GM19023 (cell line): ENCODE results near the gene PALLD.

Experiments used
- ATAC-seq: cut with Tn5 transposase; IDR thresholded peaks from one replicate; pipeline ENCODE4 v1.9.1; 2021; ENCODE audit warnings: mild to moderate bottlenecking, moderate library complexity; ENCODE audit not compliant: unreplicated experiment

PALLD gene

DNA sequence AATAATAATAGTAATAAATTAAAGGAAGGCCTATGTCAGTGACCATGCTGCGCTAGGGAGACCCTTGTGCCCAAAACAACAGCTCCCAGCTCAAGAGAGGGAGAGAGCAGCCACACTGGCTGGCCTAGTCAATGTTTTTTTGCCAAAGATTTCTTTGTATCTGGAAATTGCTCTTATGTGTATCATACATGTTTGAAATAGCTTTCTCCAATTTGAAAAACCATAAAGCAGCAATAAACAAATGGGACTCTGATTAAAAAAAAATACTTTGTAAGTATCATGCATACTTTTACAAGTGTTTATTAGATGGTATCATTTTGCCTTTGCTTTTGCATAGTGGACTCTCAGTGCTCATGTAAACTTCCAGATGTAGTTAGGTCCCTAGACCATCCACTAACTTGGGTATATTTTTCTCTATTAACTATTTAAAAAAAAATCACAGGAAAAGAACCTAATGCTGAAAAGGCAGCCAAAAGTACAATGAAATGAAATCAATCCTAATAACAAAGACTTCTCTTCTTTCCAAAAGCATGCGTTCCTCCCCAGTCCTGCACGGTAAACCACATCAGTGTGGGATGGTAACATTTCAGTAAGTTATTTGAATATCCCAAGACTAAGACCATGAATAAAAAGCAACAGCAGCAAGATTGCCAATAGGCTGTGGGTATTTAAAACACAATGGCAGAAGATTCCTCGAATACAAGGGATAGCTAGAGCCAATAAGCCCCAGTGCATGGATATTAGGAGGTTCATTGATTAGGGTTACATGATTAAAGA, 117.6 kb downstream of the PALLD start:
- no peak for ATAC-seq

DNA sequence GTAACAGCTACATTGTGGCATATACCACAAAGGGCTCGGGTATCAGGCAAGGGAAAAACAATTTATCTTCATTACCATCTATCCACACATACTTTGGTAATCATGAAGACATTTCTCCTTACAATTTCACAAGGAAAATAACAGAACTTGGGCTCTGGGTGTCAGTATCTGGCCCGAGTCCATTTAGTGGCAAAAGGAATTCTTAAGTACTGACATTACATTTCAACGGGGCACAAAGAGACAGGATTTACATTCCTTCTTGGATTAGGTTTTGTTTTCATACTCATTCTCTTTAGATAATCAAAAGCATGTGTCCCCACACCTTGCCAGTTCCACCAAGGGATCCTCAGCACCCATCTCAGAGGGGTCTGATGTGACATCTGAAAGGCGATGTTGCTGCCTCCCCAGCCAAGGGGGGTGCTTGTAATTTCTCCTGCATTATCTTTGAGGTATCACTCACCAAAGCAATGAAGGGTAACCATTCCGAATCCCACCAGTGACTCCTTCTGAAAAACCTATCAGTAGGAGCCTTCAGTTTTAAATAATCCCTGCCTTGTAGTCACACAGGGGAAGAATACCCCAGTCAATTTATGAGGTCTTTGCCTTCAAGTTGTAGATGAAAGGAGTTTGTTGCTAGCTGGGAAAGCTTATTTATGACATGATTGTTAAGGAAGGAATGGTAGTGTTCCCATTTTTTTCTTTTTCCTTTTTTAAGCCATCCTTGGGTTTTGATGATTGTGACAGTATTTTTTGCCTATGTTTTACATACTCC, 118.6 kb downstream of the PALLD start:
- ATAC-seq, result no peak

DNA sequence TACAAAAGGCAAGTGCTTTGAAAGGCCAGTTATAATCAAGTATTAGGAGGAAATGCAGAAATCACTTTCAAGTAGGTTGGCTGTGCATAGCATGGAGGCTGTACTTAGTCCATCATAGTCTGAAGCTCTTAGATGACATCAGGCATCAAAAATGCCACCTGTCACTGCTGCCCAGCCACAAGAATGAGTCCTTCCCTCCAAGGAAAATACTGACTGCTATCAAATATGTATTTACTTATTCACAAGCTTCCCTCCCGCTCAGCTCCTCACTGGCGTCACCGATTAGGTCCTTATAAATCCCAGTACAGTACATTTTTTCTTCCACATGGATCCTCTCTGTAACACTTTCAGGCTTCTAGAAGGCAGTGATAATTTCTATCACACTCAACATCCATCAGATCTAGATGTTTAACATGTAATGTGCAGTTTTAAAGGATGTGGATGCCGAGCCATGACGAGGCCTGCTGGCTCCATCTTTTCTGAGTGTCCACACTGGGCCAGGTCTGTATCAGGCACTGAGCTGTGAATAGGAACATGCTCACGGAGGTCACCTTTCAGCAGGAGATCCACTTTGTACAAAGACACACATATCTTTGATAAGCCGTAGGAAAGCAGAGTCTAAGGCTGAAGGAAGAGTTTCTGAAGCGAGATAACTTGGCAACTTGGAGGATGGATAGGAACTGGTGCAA, 121.9 kb downstream of the PALLD start:
- no peak for ATAC-seq

DNA sequence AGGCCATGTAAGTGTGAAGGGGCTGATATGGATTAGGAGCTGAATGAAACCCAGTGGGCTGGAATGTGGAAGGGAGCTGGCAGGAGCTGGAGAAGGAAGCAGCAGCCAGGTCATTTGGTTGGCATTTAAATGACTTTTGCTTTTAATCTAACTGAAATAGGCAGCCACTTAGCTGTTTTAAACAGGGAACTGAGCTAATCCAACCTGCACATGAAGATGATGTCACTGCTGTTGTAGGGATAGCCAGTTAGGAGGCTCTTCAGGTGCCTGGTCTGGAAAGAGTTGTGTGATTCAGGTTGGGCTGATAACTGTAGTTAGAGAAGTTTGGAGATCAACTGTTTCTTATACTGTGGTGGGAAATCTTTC, 122.4 kb downstream of the PALLD start:
- no peak for ATAC-seq

DNA sequence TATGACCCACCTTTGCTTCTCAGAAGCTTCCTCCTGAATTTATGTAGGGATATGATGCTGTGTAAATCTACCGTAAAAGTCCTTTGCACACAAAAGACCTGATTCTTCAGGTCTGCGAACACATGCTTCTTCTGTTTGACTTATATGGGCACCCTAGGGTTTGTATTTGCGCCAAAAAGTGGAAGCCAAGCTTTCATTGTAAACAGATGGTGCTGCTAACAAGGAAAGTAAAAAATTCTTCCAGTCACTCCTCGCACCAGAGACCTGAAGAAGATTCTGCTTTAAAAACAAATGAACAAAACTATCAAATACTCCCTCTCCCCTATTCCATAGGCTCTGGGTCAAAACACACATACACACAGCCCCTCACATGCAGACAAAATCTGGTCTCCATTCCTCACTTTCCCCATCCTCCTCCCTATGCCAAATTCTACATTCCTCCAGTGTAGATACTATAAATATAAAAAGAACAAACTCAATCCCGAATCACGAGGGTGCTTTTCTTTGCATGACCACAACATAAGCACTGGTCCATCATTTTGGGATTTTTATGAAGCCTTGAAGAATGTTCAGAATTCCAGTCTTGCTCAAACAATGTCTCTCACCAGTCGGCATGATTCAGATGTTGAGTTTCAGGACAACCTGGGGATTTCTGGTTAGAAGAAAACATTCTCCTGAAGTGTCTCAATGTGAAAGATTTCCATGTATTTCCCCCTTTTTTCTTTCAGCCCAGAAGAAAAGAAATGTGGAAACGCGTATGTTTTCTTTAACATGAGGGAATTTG, 125.1 kb downstream of the PALLD start:
- no peak for ATAC-seq

DNA sequence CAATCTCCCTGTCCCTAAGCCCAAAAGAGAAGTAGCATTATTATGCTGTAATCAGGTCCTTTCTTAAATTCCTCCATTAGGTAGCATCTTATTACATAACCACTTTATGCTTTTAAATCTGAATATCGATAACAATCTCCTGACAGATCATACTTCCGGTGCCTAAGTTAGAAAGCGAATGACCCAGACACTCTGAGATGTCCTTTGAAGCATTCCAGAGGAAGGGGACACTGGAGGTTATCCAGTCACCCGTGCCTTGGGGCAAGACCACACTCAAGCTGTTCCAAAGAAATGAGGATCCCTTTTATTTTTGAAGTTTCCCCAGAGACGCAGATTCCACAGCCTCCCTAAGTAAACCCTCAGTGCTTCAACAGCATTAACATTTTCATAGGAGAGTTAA, 125.7 kb downstream of the PALLD start:
- no peak for ATAC-seq

DNA sequence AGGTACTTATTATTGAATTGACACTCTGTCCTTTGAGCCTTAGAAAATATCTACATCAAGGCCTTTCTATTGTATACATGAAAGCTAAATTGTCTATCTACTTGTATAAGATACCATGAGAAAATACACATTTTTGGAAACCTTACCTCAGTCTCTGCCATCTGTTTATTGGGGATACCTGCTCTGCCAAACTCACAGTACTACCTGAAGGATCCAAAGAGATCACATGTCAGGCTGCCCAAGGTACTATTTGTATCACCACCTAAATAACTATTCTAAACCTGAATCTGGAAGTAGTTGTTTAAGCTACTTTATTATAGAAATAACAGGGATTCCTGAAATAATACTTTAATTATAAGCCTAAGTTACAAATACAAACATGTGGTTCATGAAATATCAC, 126.2 kb downstream of the PALLD start:
- no peak for ATAC-seq

DNA sequence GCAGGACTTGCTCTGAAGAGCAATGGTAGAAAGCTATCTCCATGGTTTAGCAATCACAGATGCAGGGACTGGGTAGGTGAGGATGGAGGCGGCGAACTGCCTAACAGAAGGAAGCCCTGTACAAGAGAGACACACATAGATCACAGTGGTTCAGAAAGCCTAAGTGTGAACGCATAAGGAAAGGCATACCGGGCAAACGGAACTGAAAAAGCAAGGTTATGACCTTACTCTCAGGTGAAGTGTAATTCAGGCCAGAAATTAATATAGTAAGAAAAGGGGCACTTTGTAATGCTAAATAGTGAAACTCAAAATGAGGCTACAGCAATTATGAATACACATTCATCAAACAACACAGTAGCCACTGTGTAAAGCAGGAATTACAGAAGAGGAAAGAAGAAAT, 126.6 kb downstream of the PALLD start:
- no peak for ATAC-seq

DNA sequence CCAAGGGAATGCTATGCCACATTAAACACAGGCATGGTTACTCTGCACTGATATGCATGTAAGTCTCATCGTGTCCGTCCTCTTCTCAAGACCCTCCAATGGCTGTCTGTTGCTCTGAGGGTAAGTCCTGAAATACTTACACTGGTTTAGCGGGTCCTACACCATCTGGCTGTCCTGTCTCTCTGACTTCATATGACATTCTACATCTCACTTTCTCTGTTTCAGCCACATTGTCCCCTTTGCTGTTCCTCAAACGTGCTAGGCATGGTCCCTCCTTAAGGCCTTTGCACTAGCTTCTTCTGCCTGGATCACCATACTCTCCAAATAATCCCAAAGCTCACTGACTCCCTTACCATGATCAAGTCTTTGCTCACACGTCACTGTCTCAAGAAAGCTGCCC, 131.4 kb downstream of the PALLD start:
- ATAC-seq, result no peak

DNA sequence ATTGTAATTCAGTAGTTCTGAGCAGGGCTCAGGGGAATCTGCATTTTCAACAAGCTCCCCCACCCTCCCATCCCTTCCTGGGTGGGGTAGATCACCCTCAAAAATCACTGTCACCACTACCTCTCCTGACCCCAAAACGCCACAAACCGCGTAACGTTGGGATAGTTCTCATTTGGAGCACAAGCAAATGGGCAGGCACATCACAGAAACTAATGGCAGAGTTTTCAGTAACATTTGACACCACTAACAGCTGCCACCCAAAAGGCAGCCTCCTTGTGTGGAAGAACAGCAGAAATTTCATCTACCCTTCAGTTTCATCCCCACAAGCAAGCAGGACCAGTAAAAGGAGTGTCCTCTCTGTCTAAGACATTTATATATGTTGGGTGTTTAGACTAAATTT, 132.7 kb downstream of the PALLD start:
- no peak for ATAC-seq

DNA sequence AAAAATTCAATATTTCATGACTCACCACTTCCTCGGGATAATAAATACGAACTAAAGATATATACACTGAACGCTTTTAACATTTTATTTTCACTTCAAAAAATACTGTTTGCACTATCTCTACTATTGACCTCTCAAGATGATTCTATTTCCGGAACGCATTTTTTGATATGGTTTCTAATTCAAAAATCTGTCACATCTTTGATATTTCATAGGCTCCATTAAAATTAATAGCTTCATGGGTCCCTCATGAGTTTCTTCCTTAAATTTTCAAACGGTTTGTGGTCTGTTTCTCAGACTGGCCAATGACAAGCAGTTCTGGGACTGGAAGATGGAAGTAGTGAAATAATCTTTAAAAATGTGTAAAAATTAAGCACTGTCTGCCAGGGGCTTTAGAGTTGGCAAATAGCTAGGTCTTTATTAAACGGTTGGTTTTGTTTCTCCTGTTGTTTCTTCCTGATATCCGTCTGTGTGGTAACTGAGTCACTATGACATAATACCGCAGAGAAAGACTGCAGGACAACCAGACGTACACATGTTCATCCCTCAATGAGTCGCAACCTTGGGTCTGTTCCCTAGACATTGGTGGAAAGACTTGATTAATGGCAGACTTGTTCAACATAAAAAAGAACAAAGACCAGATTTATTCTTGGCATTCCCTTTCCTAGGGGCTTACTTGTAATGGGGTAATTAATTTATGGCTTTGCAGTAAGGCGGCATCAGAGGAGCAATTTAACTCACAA, 133.8 kb downstream of the PALLD start:
- ATAC-seq, result no peak

DNA sequence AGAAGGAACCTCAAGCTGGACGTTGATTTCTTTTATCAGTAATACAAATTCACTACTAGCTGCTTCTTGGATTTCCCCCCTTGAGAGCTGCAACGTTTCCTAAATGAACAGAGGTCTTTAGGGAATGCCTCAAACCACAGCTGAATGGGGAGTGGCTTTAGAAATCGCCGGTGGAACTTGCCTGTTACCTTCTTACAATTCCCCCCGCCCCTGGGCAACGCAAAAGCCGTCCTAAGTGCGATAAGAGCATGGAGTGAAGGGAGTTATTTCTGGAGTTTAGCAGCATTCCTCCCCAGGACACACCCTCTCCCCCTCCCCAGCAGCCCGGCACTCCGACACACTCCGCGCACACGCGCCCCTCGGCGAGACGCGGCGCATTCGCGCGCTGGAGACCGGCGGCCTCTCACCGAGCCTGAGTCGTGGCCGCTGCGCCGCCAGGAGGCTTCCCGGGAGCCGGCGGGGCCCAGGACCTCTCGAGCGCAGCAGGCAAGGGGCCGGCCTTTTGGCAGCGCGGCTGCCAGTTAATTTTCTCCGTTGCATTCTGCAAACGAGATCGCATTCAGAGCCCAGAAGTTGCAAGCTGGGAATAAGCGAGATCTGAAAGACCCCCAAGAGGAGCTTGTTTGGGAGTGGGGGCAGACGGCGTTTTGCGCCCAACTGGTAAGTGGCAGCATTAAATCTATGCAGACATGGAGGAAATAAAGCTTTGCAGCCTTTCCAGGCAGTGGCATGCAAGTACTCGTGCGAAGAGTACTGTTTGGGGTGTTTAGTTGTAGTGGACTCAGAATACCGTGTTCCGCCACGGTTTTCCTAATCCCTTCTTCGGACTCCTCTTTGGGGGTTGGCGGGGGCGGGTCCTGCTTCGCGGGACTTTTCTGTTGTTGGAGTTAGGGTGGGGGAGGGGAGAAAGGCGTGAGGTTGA, 134.7 kb downstream of the PALLD start:
- ATAC-seq, result no peak

DNA sequence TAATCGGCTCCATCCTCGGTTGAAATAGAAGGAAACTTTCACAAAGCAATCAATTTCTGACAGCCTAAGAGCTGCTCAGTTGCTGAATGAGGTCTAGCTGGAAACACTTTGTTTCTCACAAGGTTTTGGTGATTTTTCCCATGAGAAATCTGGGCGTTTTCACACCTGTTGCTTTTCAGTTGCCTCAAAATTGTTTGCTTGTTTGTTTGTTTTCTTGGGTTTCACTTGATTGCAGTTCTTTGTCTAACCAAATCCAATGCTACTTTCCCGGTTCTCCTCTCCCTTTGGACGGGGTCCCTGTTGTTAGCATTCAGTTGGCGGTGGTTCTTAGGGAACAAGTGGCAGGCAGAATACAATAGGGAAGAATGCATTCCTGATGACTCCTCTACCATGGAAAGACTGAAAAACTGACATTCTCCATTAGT, 135.5 kb downstream of the PALLD start:
- no peak for ATAC-seq

DNA sequence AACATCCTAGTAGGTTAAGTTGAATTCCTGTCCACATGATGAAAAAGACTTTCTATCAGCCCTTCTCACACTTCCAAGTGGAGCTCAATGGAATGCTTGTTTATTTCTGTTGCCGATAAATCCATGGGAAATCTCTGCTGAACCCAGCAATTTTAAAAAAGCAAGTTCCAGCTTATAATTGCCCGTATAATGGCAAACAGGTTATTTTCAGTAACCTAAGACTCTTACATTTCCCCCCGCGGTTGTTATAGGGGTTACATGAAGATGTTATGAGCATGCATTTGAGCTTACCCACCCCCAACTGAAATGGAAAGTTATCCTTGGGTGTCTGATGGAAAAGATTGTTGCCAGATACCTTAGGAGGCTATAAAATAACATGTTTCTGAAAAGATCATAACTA, 136.2 kb downstream of the PALLD start:
- ATAC-seq, result no peak

DNA sequence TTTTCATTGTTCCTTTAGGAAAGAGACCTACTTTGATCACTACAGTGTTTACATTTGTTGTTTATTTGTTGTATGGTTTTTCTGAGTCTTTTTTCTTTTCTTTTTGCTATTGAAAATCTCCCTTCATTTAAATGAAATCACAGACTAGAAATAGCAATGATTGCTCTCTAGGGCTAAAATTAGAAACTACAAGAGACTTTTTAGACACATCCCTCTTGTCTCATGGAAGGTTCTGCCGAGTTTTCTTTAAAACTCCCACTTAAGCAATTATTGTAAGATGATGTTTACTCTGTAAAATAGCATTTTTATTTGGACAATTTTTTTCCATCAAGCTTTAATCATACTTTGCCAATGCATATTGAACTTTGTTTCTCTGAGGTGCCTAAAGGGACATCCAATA, 136.6 kb downstream of the PALLD start:
- no peak for ATAC-seq

DNA sequence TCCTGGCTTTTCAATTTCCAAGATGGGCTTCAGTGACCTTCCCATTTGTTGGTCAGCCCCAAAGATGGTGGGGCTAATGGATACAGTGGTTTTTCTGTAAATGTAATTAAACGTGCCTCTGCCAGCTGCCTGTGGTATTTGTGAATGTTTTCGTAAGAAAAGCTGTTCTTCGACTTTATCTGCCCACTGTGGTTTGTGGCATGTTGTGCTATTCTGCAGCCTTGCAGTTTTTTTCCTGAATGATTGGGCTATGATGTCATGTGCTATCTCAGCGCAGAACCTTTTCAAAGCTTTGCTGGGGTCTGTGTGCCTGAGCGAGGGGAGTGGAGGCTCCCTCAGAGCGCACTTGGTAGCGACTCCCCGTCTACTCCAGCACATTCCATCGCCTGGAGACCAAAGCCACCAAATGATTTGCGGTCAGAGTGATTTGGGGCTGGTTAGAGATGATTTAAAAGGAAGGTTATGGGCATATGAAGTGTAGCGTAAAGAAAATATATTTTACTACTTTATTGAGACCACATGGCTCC, 137.5 kb downstream of the PALLD start:
- no peak for ATAC-seq

DNA sequence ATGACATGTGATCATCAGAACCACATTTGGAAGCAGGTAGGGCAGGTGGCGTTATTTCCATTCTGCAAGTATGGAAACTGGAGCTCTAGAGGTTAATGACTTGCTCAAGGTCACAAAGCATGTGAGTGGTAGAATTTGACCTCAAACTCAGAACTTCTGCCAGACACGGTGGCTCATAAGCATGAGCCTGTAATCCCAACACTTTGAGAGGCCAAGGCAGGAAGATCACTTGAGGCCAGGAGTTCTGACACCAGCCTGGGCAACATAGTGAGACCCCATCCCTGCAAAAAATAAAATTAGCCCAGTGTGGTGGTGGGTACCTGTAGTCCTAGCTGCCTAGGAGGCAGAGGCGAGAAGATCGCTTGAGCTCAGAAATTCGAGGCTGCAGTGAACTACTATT, 139.2 kb downstream of the PALLD start:
- no peak for ATAC-seq

DNA sequence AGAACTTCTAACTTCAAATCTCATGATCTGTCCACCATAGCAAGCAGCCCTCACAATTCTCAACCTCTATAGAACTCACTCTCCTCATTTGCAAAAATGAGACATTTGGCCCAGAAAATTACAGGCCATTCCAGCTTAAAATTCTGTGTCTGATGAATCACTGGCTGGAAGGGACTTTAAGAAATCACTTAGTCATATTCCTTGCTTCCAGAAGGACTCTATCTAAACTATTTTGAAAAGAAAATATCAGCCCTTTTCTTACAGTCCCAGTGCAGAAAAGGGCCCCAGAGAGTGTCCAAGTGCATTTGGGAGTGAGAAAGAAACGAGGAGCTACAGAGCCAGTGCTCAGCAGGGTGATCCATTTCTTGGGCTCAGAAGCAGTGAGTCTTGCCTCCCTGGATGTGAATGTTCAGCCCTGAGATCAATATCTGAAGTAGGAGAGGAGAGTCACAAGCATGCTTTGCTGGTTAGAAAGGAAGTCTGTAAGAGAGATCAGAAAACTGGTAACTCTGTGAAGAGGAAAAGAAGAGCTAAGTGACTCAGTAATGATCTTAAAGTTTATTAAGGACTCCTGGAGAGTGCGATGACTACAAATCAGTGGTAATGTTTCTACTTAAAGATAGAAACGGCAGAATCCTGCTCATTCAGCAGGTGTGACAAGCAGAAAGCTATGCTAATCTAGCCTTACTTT, 139.8 kb downstream of the PALLD start:
- no peak for ATAC-seq
